Measurements from ENCODE around the gene FLII.

Gene FLII

GRCh38 chr17:18267927-18268711, 9.6 kb upstream of the FLII start (continued):
- TF ChIP-seq ZSCAN16 (tag by site-specific recombination; IDR thresholded peaks at IDR 0.05) (no peak), SP7 (tag by site-specific recombination; IDR thresholded peaks at IDR 0.05) (no peak), ZNF2 (tag by site-specific recombination; IDR thresholded peaks at IDR 0.05) (no peak), WT1 (tag by site-specific recombination; IDR thresholded peaks at IDR 0.05) (no peak), ZFP69B (tag by site-specific recombination; IDR thresholded peaks at IDR 0.05) (no peak), ZNF623 (tag by site-specific recombination; IDR thresholded peaks at IDR 0.05) (no peak), ZNF776 (tag by site-specific recombination; IDR thresholded peaks at IDR 0.05; ENCODE audit: borderline replicate concordance) (no peak), OSR2 (tag by site-specific recombination; IDR thresholded peaks at IDR 0.05) (no peak), PBX3 (CRISPR knock-in tag; IDR thresholded peaks at IDR 0.05) (no peak), MEIS1 (CRISPR knock-in tag; IDR thresholded peaks at IDR 0.05; ENCODE audit: borderline replicate concordance) (no peak), ZNF596 (tag by site-specific recombination; IDR thresholded peaks at IDR 0.05) (no peak), ZNF513 (tag by site-specific recombination; IDR thresholded peaks at IDR 0.05) (no peak), ZNF138 (tag by site-specific recombination; IDR thresholded peaks at IDR 0.05; ENCODE audit: borderline replicate concordance) (no peak), ZNF248 (tag by site-specific recombination; IDR thresholded peaks at IDR 0.05) (no peak), ZNF274 (IDR thresholded peaks at IDR 0.05; ENCODE audit: low read length) (no peak), ZNF274 (tag by site-specific recombination; IDR thresholded peaks at IDR 0.05; ENCODE audit: borderline replicate concordance) (no peak), YY2 (tag by site-specific recombination; IDR thresholded peaks at IDR 0.05) (no peak), ZNF658 (tag by site-specific recombination; IDR thresholded peaks at IDR 0.05) (no peak), ZNF837 (tag by site-specific recombination; IDR thresholded peaks at IDR 0.05) (no peak), ZBTB48 (tag by site-specific recombination; IDR thresholded peaks at IDR 0.05) (no peak), ZNF280D (tag by site-specific recombination; IDR thresholded peaks at IDR 0.05) (no peak), KLF10 (tag by site-specific recombination; IDR thresholded peaks at IDR 0.05) (no peak), ZNF624 (tag by site-specific recombination; IDR thresholded peaks at IDR 0.05) (no peak), ZNF548 (tag by site-specific recombination; IDR thresholded peaks at IDR 0.05) (no peak)
- TF ChIP-seq, protein P1, sequence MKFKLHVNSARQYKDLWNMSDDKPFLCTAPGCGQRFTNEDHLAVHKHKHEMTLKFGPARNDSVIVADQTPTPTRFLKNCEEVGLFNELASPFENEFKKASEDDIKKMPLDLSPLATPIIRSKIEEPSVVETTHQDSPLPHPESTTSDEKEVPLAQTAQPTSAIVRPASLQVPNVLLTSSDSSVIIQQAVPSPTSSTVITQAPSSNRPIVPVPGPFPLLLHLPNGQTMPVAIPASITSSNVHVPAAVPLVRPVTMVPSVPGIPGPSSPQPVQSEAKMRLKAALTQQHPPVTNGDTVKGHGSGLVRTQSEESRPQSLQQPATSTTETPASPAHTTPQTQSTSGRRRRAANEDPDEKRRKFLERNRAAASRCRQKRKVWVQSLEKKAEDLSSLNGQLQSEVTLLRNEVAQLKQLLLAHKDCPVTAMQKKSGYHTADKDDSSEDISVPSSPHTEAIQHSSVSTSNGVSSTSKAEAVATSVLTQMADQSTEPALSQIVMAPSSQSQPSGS (tag by site-specific recombination; IDR thresholded peaks at IDR 0.05; ENCODE audit: low read depth): no peak
- TF ChIP-seq, protein P2, sequence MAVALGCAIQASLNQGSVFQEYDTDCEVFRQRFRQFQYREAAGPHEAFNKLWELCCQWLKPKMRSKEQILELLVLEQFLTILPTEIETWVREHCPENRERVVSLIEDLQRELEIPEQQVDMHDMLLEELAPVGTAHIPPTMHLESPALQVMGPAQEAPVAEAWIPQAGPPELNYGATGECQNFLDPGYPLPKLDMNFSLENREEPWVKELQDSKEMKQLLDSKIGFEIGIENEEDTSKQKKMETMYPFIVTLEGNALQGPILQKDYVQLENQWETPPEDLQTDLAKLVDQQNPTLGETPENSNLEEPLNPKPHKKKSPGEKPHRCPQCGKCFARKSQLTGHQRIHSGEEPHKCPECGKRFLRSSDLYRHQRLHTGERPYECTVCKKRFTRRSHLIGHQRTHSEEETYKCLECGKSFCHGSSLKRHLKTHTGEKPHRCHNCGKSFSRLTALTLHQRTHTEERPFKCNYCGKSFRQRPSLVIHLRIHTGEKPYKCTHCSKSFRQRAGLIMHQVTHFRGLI (tag by site-specific recombination; IDR thresholded peaks at IDR 0.05): peak; percentile 44; the same call in 1 of the 2 replicates
- TF ChIP-seq, protein P3, sequence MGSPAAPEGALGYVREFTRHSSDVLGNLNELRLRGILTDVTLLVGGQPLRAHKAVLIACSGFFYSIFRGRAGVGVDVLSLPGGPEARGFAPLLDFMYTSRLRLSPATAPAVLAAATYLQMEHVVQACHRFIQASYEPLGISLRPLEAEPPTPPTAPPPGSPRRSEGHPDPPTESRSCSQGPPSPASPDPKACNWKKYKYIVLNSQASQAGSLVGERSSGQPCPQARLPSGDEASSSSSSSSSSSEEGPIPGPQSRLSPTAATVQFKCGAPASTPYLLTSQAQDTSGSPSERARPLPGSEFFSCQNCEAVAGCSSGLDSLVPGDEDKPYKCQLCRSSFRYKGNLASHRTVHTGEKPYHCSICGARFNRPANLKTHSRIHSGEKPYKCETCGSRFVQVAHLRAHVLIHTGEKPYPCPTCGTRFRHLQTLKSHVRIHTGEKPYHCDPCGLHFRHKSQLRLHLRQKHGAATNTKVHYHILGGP (tag by site-specific recombination; IDR thresholded peaks at IDR 0.05): no peak
- TF ChIP-seq, protein P4, sequence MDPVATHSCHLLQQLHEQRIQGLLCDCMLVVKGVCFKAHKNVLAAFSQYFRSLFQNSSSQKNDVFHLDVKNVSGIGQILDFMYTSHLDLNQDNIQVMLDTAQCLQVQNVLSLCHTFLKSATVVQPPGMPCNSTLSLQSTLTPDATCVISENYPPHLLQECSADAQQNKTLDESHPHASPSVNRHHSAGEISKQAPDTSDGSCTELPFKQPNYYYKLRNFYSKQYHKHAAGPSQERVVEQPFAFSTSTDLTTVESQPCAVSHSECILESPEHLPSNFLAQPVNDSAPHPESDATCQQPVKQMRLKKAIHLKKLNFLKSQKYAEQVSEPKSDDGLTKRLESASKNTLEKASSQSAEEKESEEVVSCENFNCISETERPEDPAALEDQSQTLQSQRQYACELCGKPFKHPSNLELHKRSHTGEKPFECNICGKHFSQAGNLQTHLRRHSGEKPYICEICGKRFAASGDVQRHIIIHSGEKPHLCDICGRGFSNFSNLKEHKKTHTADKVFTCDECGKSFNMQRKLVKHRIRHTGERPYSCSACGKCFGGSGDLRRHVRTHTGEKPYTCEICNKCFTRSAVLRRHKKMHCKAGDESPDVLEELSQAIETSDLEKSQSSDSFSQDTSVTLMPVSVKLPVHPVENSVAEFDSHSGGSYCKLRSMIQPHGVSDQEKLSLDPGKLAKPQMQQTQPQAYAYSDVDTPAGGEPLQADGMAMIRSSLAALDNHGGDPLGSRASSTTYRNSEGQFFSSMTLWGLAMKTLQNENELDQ (tag by site-specific recombination; IDR thresholded peaks at IDR 0.05; ENCODE audit: low read depth): no peak

Measured in HEK293 (cell line).